HS-27A (cell line): ENCODE data around the gene SKIL.

Source experiments
- DNase-seq: peaks from one replicate; pipeline ENCODE4 v3.0.0-alpha.2; 2012; ENCODE audit warnings: low read depth, missing footprints

Gene SKIL

DNA sequence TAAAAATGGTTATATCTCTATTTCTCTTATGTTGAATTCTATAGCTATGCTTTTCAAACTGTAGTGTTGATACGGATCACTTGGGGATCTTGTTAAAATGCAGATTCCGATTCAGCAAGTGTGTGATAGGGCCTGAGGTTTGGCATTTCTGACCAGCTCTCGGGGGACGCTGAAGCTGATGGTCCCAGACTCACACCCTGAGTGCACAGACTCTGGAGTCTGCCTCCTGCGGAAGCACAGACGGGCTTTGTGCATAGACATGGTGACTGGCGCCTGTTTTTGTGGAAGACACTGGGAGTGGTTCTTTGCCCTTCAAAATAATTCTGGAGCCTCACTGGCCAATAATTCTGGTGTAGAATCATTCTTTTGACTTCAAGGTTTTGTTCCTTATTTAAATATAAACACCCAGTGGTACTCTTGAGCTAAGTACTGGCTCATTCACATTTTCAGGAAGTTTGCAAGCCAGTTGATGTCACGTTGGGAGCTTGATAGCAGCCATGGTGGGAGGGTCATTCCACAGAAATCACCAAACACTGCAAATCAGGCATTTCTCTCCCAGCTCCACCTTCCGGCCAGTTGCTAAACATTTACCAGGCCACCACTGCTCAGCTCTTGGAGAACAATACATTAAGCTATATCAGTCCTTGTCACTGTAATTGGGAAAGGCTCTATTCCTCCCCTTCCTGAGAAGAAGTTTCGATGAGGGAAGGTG lies 80.3 kb downstream of the SKIL start:
- no peak for DNase-seq

- DNase-seq = no peak
These were observed 81.3 kb downstream of the SKIL start for GRCh38 chr3:170438836-170439235.

DNA sequence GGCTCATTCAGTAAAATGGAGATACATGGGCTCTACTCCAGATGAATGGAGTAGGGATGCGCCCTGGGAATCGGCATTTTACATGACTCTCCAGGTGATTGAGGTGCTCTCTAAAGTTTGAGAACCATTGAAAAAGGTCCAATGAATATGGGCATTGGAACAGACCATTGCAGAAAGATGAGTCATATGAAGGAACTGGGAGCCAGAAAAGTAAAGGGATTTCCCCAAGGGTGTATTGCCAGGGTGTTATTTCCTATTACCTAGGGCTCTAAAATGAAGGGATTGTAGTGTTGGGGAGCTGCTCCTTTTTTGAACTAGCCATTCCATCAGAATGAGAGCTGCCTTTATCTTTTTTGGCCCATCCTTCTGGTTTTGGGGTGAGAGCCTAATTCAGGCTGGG lies 82.8 kb downstream of the SKIL start:
- no peak for DNase-seq

DNA sequence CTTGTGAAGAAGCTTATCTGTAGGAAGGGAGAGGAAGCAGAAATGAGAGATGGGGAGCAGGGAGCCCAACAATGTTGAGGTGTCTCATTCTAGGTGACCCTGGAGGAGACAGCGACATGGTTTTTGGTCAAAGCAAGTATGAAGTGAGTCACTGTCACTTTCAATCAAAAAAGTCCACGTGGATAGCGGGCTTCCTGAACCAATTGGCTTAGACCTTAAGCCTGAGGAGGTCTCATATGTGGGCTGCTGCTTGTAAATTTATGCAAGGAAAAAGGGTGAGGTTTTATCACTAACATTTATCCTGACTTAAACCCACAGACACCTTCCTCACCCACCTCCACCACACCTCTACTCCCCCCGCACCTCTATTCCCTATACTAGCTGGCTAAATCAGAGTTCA lies 83.9 kb downstream of the SKIL start:
- DNase-seq = no peak

- DNase-seq = no peak
These were observed 85.4 kb downstream of the SKIL start for GRCh38 chr3:170442947-170443346.

- no peak for DNase-seq
These were observed 85.9 kb downstream of the SKIL start for GRCh38 chr3:170443457-170443856.
